Measurements from ENCODE around the gene CASP10.
"Not testable (repeated sequence)": the region's sequence is repeated elsewhere in the genome, so short reads cannot be mapped to it uniquely, and the experiment has no call there.

Gene CASP10, protein sequence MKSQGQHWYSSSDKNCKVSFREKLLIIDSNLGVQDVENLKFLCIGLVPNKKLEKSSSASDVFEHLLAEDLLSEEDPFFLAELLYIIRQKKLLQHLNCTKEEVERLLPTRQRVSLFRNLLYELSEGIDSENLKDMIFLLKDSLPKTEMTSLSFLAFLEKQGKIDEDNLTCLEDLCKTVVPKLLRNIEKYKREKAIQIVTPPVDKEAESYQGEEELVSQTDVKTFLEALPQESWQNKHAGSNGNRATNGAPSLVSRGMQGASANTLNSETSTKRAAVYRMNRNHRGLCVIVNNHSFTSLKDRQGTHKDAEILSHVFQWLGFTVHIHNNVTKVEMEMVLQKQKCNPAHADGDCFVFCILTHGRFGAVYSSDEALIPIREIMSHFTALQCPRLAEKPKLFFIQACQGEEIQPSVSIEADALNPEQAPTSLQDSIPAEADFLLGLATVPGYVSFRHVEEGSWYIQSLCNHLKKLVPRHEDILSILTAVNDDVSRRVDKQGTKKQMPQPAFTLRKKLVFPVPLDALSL

DNA sequence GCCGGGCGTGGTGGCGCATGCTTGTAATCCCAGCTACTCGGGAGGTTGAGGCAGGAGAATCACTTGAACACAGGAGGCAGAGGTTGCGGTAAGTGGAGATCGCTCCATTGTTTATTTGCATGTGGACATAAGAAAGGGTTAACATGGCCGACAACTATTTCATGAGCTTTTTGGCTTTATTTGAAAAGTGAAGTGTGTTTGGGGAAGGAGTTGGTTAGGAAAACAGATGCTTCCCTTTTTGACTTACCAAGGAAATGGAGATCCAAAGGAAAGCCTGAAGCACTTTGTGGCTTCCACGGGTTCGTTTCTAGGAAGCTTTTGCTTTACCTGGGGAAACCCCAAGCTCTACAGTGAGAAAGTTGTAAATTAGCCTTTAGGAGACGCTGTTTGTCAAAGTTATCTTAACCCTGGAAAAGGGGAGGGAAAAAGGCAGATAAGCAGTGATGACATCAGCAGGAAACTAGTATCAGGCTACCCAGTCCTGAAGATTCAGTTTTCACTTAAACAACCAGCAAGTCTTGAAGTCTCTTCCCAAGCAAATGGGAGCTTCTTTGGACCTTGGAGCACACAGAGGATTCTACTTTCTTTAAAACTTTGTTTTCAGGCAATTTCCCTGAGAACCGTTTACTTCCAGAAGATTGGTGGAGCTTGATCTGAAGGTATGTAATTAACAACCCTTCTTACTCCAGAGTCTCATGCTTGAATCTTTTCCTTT, at the start of gene CASP10:
TSS of gene CASP10 (plus strand) at position 492 of the 715 bp plus-strand sequence. CDS start 2,637 bp downstream, outside the sequence.
- no peak for DNase-seq (ENCODE audit: low read depth, low spot score)

DNA sequence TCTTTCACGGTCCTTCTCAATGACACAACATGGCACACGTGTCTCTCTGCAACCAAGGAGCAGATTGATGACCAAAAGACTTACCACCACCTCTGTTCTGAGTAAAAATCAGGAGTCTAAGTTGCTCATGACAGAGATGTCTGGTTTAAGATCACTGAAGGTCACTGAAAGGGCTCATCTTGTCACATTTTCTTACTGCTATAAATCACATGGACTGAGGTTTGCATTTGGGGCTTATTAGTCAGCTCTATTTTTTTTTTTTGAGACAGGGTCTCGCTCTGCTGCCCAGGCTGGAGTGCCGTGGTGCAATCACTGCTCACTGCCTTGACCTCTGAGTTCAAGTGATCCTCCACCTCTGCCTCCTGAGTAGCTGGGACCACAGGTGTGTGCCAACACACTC, 47.6 kb upstream of the CASP10 start:
- no peak for DNase-seq (ENCODE audit: low read depth, low spot score)

DNA sequence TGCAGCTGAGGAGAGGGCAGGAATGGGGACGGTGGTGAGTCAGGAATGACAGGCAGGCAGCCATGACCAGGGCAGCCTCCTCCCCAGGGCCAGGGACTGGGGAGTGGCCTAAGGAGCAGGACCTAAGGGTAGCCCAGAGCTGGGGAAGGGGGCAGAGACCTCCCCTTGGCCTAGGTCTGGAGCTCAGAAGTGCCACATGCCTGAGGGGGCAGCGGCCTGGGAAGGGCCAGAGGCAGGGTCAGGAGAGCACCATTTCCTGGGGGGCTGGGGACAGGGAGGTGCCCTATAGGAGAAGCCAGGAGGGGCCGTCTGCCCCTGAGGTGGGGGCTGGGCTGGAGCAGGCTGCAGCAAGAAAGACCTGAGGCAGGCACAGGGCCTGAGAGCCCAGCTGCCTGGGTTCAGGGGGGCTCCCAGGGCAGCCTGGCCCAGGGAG, 46.0 kb upstream of the CASP10 start:
- no peak for DNase-seq (ENCODE audit: low read depth, low spot score)

DNA sequence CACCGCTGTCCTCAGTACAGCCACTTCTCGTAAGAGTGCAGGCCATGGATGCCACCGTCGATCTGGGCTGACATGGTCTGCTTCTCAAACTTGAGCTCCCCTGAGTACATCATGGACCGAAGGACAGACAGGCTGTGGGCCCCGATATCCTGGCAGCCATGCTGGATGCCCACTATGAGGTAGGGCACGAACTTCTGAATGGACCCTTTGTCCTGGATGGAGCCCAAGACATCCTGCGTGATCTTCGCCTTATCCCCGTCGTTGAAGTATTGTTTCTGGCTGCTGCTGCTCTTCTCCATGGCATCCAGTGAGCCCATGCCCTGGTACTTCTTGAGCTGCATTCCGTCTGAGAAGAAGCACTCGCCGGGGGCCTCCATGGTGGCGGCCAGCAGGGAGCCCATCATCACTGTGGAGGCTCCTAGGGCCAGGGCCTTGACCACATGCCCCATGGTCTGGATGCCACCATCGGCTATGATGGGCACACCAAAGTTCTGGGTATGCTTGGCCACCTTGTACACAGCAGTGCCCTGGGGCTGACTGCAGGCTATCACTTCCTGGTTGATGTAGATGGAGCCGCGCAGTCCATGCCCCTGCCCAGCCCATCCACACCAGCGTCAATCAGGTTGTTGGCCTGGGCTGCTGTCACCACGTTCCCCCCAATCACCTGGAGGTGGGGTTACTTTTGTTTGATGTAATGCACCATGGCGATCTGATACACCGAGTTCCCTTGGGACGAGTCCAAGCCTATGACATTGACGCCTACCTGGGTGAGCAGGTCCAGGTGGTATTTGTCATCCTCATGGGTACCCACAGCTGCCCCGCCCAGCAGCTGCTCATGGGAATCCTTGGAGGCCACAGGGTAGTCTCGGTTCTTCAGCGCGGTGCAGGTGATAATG, 45.2 kb upstream of the CASP10 start:
- no peak for DNase-seq (ENCODE audit: low read depth, low spot score)

DNA sequence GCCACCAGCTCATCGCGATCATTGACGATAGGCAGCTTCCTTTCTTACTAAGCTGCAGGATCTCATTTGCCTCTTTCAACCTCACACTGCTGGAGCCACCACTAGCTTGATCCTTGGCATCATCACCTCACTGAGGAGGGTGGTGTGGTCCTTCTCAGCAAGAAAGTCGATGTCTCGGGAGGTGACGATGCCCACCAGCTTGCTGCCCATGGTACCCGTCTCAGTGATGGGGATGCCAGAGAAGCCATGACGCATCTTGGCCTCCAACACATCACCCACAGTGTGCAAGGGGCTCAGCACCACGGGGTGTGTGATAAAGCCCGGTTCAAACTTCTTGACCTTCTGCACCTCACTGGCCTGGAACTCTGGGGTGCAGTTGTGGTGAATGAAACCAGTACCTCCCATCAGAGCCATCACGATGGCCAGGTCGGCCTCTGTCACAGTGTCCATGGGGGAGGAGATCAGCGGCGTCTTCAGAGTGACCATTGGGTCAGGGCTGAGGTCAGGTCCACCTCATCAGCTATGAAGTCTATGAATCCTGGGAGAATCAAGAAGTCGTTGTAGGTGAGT, 44.5 kb upstream of the CASP10 start:
- no peak for DNase-seq (ENCODE audit: low read depth, low spot score)

DNA sequence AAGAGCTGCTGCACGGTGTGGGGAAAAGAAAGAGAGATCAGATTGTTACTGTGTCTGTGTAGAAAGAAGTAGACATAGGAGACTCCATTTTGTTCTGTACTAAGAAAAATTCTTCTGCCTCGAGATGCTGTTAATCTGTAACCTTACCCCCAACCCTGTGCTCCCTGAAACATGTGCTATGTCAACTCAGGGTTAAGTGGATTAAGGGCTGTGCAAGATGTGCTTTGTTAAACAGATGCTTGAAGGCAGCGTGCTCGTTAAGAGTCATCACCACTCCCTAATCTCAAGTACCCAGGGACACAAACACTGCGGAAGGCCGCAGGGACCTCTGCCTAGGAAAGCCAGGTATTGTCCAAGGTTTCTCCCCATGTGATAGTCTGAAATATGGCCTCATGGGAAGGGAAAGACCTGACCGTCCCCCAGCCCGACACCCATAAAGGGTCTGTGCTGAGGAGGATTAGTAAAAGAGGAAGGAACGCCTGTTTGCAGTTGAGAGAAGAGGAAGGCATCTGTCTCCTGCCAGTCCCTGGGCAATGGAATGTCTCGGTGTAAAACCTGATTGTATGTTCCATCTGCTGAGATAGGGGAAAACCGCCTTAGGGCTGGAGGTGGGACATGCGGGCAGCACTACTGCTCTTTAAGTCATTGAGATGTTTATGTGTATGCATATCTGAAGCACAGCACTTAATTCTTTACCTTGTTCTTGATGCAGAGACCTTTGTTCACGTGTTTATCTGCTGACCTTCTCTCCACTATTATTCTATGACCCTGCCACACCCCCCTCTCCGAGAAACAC, 43.8 kb upstream of the CASP10 start:
- DNase-seq (ENCODE audit: low read depth, low spot score): not testable (repeated sequence)

DNA sequence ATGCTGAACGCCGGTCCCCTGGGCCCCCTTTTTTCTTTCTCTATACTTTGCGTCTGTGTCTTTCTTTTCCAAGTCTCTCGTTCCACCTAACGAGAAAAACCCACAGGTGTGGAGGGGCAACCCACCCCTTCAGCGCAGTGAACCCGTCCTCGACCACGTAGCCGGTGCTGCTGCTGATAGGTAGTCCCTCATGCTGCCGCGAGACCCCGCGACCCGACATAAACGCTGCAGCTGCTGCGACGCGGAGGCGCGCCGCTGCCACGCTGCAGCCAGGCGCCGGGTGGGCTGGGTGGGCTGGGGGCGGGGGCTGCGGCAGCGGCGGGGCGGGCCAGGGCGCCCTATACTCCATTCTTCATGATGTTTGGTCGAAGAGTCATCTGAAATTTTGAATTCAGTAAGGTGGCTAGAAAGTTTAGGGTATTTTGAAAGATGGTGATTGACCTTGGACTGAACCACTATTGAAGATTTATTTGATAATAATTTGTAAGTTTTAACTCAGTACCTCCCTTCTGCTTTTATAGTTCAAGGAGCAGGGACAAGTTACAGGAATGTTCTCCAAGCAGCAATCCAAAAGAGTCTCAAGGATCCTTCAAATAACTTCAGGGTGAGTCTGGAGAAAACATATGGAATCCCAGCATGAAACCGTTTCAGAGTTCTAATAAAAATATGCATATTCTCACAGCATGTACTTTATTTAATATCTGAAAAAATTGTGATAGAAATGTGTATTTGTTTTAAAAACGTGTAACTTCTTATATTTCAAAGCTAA, 42.9 kb upstream of the CASP10 start:
- DNase-seq (ENCODE audit: low read depth, low spot score): no peak

DNA sequence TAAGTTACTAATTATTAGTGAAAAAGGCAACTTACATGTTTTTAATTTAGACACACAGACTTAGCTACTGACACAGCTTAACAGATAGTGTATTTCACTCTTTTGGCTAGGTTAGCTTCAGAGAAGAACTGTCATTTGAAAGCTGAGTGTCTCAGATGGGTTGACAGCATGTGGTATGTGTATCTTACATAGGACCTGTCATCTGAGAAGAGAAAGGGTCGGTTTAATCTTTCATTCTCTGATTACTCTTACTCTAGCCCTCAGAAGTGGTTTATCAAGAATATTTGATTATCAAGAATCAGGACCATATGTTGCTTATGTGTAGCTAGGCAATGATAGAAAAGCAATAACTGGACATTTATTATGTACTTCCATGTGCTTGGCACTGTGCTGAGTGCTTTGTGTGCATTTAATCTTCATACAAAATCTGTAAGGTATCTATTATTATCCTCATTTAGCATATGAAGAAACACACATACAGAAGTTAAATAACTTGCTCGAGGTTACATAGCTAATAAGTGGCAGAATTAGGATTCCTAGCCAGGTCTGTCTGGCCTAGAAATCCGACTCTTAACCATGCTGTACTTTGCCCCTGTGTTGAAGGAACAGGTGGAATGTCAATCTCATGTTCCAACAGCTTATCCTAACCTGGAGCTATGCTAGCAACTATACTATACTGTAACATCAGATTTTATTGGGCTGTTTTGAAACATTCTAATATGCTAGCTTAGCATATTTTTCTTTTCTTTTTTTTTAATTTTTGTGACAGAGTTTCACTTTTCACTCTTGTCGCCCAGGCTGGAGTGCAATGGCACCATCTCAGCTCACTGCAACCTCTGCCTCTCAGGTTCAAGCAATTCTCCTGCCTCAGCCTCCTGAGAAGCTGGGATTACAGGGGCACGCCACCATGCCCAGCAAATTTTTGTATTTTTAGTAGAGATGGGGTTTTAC, 38.6 kb upstream of the CASP10 start:
- DNase-seq (ENCODE audit: low read depth, low spot score): no peak

DNA sequence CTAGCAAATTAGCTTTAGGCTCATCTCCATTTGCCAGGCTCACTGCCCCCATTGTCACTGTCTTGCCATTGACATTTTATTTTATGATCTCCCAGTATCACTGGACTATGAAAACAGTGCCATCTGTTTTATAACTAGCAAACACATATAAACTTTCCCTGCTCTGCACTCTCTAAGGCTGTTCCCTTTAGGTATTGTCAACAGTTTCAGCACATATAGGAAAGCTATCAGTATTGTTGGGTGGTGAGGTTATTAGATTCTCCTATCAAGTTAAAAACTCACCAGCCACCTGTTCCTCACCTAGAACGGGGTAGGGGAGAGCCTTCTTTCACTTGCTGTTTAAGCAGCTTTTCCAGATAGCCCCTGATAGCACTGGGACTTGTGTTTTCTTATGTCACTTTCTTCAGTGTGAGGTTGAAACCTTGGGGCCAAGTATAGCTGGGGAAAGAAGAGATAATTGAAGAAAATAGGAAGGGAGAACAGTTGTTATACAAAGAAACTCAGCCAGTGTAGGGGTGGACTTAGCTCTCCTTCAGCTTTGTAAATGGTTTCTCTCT, 34.4 kb upstream of the CASP10 start:
- DNase-seq (ENCODE audit: low read depth, low spot score): no peak

DNA sequence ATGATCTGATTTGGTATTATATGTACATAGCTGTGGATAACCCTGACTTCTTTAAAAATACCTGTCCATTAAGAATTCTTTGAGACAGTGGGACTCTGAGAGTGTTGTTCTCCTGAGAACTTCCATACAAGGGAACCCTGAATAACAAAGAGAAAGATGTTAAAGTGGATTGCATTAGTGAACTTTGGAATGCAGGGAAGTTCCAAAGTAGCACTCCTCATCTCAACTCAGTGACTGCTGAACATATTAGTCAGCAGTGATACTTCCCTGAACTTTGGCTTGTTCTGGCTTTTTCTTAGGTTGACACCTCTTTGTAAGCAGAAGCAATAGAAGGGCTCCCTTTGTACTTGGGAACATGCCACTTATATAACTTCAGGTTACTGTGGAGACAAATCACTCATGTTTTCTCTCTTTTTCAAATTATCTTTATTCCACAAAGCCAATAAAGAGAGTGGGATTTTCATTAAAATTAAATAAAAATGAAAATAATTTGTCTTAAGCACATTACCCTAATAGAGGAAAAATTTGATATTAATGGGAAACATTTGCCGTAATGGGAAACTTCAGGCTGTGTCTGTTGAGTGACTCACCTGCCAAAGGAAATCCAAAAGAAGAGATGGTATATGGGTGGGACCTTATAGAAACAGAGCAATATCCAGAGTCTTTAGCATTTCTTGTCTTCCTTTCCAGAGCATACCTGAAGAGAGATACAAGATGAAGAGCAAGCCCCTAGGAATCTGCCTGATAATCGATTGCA, 33.7 kb upstream of the CASP10 start:
- no peak for DNase-seq (ENCODE audit: low read depth, low spot score)

DNA sequence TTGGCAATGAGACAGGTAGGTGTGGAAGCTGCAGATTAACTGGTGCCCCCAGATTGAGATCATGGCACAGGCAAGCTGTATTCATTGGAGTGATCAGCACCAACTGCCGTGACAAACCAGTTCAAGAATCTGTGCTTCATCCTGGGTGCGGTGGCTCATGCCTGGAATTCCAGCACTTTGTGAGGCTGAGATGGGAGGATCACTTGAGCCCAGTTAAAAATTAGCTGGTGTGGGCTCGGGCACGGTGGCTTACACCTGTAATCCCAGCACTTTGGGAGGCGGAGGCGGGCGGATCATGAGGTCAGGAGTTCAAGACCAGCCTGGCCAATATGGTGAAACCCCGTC, 33.1 kb upstream of the CASP10 start:
- not testable (repeated sequence) for DNase-seq (ENCODE audit: low read depth, low spot score)

DNA sequence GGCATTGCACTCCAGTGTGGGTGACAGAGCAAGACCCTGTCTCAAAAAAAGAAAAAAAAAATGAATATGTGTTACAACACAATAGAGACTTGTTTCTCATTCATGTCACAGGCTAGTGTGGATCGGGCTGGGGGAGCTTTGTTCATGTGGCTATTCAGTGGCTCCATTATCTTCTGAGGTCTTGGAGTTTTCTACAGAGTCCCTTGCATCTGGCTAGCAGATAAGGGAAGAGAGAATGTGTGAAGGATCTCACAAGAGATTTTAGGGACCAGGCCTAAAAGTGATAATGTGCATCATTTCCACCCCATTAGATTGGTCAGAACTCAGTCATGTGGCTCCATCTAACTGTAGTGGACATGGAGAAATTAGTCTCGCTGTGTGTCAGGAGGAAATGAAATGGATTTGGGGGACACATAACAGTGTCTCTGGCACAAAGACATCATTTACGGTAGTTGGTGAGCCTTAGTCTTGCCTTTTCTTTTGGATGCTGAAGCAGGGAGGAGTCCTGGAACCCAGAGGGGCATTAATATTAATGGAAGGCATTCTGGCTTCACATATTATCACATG, 32.4 kb upstream of the CASP10 start:
- DNase-seq (ENCODE audit: low read depth, low spot score): no peak

DNA sequence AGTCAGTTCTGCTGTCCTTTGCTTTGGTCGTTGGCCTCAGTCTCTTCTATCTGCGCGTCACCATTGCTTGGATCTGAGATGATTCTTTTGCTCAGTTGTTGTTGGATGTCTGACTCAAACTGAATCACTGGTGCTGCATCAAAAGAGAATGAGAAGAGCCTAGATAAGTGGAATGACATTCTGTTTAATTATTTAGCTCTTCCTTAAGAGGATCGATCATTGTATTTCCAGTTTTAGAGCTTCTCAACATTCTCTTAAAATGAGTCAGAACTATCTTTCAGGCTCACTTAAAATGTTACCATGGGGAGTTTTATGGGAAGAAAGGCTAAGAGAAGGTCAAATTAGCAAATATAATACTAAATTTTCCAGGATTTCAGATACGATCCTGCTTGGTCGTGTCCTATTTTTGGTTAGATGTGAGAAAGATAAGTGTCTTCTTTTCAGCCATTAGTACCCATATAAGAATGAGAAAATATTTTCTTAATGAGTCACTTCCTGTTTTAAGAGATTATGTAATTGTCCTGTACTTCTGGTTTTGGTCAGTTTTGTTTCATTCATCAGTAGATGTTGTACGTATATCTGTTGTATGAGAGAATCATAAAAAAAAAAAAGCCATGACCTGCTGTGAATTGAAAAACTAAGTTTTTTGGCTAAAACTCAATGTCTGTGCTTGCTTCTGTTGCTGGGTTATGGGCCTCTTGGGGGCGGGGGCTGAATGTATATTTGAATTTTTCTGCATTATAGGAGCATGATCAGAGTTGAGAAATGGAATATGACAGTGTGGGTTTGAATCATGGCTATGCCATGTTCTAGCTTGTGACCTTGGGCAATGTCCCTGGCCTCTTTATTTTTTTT, 31.6 kb upstream of the CASP10 start:
- no peak for DNase-seq (ENCODE audit: low read depth, low spot score)

DNA sequence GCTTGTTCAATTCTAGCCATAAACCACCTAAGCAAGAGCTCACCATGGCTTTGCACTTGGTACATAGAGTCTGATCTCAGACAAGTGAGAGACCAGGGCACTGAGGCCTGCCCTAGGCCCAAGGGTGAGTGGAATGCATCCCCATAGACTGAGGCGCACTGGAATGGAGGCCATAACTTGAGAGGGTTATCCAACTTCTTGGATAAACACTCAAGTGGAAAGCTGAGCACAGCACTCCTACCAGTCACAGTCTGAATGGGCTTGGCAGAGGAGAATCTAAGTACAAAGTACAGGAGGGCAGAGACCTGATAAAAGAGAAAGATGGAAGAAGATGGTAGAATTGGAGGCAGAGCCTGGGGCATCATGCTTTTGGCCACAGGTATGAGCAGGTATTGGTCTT, 30.4 kb upstream of the CASP10 start:
- no peak for DNase-seq (ENCODE audit: low read depth, low spot score)

DNA sequence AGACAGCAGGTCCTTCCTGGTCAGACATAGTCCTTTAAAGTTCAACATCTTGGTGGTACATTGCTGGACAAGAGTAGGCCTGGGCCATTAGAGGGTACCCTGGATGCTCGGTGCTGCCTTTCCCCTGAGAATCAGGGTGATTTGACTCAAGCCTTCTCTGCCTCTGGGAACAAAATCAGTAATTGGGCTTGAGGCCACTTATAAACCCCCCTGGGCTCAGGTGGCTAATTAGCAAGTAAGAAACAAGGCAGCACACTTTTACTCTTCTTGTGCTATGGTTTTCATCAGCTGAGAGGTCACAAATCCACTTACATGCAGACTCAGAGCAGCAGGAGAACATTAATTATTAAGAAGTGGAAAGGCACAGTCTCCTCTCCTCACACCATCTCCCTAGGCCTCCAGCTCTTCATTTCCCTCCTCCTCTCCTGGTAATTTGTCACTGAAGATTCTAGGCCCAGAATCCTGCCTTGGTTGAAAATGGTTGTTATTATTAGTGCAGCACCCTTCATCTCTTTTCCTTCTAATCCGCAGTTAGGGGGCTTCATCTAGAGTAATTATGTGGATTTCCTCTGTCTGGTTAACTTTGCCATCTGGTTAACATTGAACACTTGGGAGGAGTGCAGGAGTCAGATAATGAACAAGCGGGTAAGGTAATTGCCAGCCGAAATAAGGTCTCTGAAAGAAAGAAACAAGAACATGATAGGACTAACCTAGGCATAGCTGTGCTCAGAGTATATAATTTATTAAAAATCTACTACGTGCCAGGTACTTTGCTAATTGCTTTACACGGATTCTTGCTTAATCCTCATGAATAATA, 29.7 kb upstream of the CASP10 start:
- no peak for DNase-seq (ENCODE audit: low read depth, low spot score)
